ENCODE results near the gene RTTN.
A peak's percentile ranks its signal among the peaks of the same experiment; 100 is the strongest.

RTTN gene

GRCh38 chr18:70082430-70082829 lies 123.1 kb downstream of the RTTN start:
- H3K27ac ChIP-seq = no peak overlapping the region
- H3K4me3 ChIP-seq (ENCODE audit: low read depth, low read length) = no peak overlapping the region
- no peak for DNase-seq
- H3K36me3 ChIP-seq (replicated peaks) = no peaks in the 10 kb centered on the region
- in situ Hi-C loops (cut with HindIII; ENCODE audit: low pct_ligation_motif_present, low sequenced_read_pairs) = no loop called here
- no peaks in the 10 kb centered on the region for H3K27me3 ChIP-seq (replicated peaks)
- no peak for TF ChIP-seq CTCF (IDR thresholded peaks at IDR 0.05; ENCODE audit: low read depth, low read length, missing control alignments)

DNA sequence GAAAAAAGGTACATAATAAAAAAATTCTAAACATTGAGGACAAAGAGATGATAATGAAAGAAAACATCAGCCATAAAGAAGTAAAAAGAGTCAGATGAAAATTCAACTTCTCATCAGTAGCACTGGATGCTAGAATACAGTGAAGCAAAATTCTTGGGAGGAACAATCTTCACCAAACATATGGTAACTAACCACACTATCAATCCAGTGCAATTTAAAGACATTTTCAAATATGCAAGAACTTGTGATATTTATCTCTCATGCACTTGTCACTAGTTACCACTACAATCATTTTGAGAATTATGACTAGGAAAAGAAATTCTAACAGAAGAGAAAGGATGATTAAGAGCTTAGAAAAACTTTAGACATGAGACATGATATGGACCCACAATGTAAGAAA lies 127.4 kb downstream of the RTTN start:
- no peaks in the 10 kb centered on the region for H3K36me3 ChIP-seq (replicated peaks)
- no peaks in the 10 kb centered on the region for H3K27me3 ChIP-seq (replicated peaks)
- H3K27ac ChIP-seq = no peak overlapping the region
- in situ Hi-C loops (cut with HindIII; ENCODE audit: low pct_ligation_motif_present, low sequenced_read_pairs) = no loop called here
- DNase-seq = no peak
- TF ChIP-seq CTCF (IDR thresholded peaks at IDR 0.05; ENCODE audit: low read depth, low read length, missing control alignments) = no peak
- H3K4me3 ChIP-seq (ENCODE audit: low read depth, low read length) = no peak overlapping the region

DNA sequence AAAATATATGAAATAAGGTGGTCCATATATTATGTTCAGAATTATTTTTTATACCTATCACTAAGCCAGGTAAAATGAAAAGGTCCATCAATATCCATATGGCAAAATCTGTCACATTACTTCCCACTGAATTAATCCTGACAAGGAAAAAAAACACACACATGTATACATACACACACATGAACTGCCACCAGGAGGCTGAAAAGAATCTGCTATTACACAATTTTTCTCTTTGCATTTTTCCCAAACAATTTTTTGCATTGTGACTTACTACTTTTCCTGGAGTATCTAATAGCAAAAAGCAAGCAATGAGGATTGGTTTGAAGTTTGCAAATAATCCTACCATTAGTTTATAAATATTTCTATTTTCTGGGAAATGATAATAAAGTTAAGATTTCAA lies 129.6 kb downstream of the RTTN start:
- in situ Hi-C loops (cut with HindIII; ENCODE audit: low pct_ligation_motif_present, low sequenced_read_pairs) = no loop called here
- TF ChIP-seq CTCF (IDR thresholded peaks at IDR 0.05; ENCODE audit: low read depth, low read length, missing control alignments) = peak; percentile 14

DNA sequence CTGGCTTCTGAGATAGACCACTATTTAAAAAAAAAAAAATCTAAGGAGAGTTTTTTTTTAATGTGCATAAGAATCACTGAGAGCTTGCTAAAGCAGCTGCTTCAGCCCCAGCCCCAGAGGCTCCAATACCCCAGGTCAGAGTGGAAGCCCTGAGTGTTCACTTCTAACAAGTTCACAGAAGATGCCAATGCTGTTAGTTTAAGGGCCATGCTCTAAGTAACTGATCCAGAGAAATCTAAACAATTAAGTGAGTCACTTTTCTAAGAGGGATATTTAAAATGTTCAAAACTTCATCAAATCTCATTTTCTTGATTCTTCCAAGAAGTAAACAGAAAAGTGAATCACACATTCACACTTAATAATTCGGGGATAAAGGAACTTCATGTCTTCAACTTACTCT lies 131.4 kb downstream of the RTTN start:
- in situ Hi-C loops (cut with HindIII; ENCODE audit: low pct_ligation_motif_present, low sequenced_read_pairs) = no loop called here
- Histone ChIP-seq H3K27ac (no peak overlapping the region), H3K27me3 (replicated peaks) (no peaks in the 10 kb centered on the region), H3K4me3 (ENCODE audit: low read depth, low read length) (no peak overlapping the region), H3K36me3 (replicated peaks) (no peaks in the 10 kb centered on the region)
- no peak for TF ChIP-seq CTCF (IDR thresholded peaks at IDR 0.05; ENCODE audit: low read depth, low read length, missing control alignments)
- no peak for DNase-seq

More for the DNA sequence above, 129.6 kb downstream of the RTTN start:
- Histone ChIP-seq H3K27me3 (replicated peaks) (no peaks in the 10 kb centered on the region), H3K4me3 (ENCODE audit: low read depth, low read length) (no peak overlapping the region), H3K36me3 (replicated peaks) (no peaks in the 10 kb centered on the region), H3K27ac (no peak overlapping the region)
- DNase-seq = no peak

DNA sequence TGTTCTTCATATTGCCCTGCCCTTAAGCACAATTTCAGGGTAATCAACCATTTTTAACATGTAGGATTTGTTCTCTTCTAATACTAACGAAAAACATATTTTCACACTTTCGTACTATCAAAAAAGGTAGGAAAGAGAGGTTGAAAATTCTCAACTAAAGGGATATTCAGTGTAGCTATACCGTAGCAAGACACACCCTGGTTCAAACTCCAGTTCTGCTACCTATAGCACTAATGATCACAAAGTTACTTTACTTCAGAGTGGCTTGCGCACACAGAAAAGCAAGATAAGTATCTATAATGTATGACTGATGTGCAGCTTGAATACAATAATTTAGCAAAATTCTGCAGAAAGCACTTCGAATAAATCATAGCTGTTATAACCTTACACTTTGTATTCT lies 132.1 kb downstream of the RTTN start:
- Histone ChIP-seq H3K27ac (no peak overlapping the region), H3K4me3 (ENCODE audit: low read depth, low read length) (no peak overlapping the region), H3K27me3 (replicated peaks) (no peaks in the 10 kb centered on the region), H3K36me3 (replicated peaks) (no peaks in the 10 kb centered on the region)
- DNase-seq = no peak
- TF ChIP-seq CTCF (IDR thresholded peaks at IDR 0.05; ENCODE audit: low read depth, low read length, missing control alignments) = no peak
- in situ Hi-C loops (cut with HindIII; ENCODE audit: low pct_ligation_motif_present, low sequenced_read_pairs) = no loop called here

DNA sequence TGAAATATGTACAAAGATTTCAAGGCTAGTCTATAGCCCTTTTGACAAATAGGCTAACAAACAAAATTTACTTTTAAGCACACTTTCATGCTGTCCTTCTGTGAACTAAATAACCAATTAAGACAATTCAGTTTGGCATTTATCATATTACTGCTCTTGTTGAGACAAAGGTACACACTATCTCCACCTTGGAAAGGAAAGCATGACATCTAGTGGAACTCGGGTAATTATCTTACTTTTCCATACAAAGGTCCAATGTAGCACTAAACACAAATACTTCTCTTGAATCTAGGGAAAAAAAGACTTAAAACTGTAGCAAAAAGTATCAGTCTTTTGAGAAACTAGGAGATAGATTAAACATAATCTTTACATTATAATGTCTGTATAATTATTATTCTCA lies 132.8 kb downstream of the RTTN start:
- no peaks in the 10 kb centered on the region for H3K36me3 ChIP-seq (replicated peaks)
- TF ChIP-seq CTCF (IDR thresholded peaks at IDR 0.05; ENCODE audit: low read depth, low read length, missing control alignments) = peak; percentile 24
- peak; percentile 11 for DNase-seq
- no peak overlapping the region for H3K27ac ChIP-seq
- H3K4me3 ChIP-seq (ENCODE audit: low read depth, low read length) = no peak overlapping the region
- in situ Hi-C loops (cut with HindIII; ENCODE audit: low pct_ligation_motif_present, low sequenced_read_pairs) = no loop called here
- no peaks in the 10 kb centered on the region for H3K27me3 ChIP-seq (replicated peaks)
